ENCODE measurements around the gene CLCN1.

- TF ChIP-seq ZFX (IDR thresholded peaks at IDR 0.05) (no peak), CTCF (conservative IDR thresholded peaks at IDR 0.05) (no peak; the same call in 1 of the 2 replicates)
These were observed 71.5 kb downstream of the CLCN1 start for GRCh38 chr7:143387156-143387975.

All from C4-2B (cell line).